ENCODE results near the gene WDFY4. TPM values are rescaled to one million over a fixed set of nuclear protein-coding genes. Genes with fewer than 3 reads are reported as not detected.

The WDFY4 gene
- total and polyA plus RNA-seq, 7 donors, result 0.23 to 1.3 (median 0.69) TPM

DNA sequence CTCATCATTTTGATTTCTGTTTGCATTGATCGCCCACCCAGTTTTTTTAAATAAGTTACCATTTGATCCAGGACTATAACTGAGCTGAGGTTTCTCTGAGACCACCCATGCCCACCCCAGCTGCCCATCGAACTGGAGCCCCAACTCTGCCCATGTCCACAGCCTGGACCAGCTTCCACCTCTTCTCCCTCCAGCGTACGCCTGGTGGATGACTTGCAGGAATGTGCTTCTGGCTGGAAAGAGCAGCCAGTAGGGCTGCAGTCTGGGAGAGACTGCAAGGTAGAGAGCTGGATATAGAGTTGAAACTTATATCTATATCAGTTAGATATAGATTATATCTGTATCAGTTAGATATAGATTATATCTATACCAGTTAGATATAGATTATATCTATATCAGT, 280.8 kb downstream of the WDFY4 start:
- no peak for DNase-seq
- no peak for ATAC-seq
- TF ChIP-seq, protein P1, sequence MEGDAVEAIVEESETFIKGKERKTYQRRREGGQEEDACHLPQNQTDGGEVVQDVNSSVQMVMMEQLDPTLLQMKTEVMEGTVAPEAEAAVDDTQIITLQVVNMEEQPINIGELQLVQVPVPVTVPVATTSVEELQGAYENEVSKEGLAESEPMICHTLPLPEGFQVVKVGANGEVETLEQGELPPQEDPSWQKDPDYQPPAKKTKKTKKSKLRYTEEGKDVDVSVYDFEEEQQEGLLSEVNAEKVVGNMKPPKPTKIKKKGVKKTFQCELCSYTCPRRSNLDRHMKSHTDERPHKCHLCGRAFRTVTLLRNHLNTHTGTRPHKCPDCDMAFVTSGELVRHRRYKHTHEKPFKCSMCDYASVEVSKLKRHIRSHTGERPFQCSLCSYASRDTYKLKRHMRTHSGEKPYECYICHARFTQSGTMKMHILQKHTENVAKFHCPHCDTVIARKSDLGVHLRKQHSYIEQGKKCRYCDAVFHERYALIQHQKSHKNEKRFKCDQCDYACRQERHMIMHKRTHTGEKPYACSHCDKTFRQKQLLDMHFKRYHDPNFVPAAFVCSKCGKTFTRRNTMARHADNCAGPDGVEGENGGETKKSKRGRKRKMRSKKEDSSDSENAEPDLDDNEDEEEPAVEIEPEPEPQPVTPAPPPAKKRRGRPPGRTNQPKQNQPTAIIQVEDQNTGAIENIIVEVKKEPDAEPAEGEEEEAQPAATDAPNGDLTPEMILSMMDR (IDR thresholded peaks at IDR 0.05), result no peak
- 89 to 93% (median 92%) methylated on average over 4 of the region's 4 CpGs for WGBS, 3 donors
- H3K27me3 ChIP-seq (ENCODE audit: insufficient read depth in 3 of 3, low read length in 2 of 3), result no peaks in the 10 kb centered on the region
- intact Hi-C loops (cut with DNase I), result no loop called here
- no peak overlapping the region for H3K4me3 ChIP-seq
- H3K9me3 ChIP-seq, result no peaks in the 10 kb centered on the region
- no peak overlapping the region for H3K27ac ChIP-seq
- no peaks in the 10 kb centered on the region for H3K4me1 ChIP-seq
- no peaks in the 10 kb centered on the region for H3K36me3 ChIP-seq (ENCODE audit: insufficient read depth in 1 of 2, low read depth in 1 of 2)

DNA sequence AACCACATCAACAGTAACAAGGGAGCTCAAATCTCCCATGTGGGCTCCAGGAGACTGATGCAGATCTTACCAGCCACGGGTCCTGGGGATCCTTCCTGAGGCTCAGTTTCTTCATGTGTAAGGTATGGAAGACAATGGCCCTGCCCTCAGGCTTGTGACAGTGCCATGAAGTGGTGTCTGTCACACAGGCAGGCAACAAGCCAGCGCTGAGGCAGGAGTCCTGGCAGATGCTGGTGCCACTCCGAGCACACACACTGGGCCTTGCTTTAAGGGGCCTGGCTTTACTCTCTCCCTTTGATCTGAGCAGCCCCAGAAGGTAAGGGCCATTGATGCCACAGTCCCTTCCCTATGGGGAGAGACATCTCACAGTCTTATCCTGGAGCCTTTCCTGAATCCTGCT, 283.4 kb downstream of the WDFY4 start:
- Histone ChIP-seq H3K27me3 (ENCODE audit: insufficient read depth in 3 of 3, low read length in 2 of 3) (no peaks in the 10 kb centered on the region), H3K36me3 (ENCODE audit: insufficient read depth in 1 of 2, low read depth in 1 of 2) (no peaks in the 10 kb centered on the region), H3K9me3 (no peaks in the 10 kb centered on the region), H3K27ac (no peak overlapping the region), H3K4me1 (no peaks in the 10 kb centered on the region), H3K4me3 (no peak overlapping the region)
- DNase-seq (no peak), ATAC-seq (no peak)
- TF ChIP-seq, protein P1 (IDR thresholded peaks at IDR 0.05), result no peak
- WGBS, 3 donors, result 49 to 76% (median 64%) methylated on average over 3 of the region's 3 CpGs
- intact Hi-C loops (cut with DNase I), result loop anchor here in 1 of 2 donors (2.0 kb wide), 1 partner anchor 301 kb away; no protein-coding TSS in a partner anchor

DNA sequence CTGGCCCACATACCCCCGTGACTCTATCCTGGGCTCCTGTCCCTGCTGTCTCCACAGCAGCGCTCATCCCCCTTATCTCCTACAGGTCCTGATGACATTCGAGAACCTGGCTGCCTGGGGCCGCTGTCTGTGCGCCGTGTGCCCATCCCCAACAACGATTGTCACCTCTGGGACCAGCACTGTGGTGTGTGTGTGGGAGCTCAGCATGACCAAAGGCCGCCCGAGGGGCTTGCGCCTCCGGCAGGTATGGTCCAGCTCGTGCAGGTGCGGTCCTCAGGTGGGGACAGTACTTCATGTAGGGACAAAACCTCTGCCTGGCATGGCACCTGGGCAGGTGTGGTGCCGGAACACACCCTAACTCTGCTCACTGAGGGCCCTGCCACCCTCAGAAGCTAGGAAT, 285.4 kb downstream of the WDFY4 start:
- Histone ChIP-seq H3K9me3 (no peaks in the 10 kb centered on the region), H3K4me1 (no peaks in the 10 kb centered on the region), H3K36me3 (ENCODE audit: insufficient read depth in 1 of 2, low read depth in 1 of 2) (no peaks in the 10 kb centered on the region), H3K27me3 (ENCODE audit: insufficient read depth in 3 of 3, low read length in 2 of 3) (no peaks in the 10 kb centered on the region), H3K4me3 (no peak overlapping the region), H3K27ac (no peak overlapping the region)
- WGBS, 3 donors, result 92 to 94% (median 93%) methylated on average over 14 of the region's 14 CpGs
- DNase-seq (no peak), ATAC-seq (no peak)
- TF ChIP-seq, protein P1 (IDR thresholded peaks at IDR 0.05), result no peak
- intact Hi-C loops (cut with DNase I), result no loop called here

DNA sequence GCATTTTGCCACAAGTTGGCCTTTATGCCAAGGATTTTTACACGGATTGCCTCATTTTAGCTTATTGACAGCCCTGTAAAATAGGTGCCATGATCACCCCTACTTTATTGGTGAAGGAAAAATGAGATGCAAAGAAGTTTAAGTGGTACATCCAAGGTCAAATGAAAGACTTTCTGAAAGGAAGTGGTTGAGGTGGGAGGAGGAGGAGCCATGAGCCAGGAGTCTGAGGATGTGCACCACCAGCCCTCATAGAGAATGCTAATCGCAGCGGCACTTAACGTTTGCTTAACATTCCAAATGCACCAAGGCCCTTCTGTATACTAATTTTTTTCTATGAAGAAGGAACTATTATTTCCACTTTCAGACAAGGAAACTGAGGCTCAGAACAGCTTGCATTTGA, 286.0 kb downstream of the WDFY4 start:
- no peaks in the 10 kb centered on the region for H3K9me3 ChIP-seq
- H3K27me3 ChIP-seq (ENCODE audit: insufficient read depth in 3 of 3, low read length in 2 of 3), result no peaks in the 10 kb centered on the region
- 88 to 90% (median 89%) methylated on average over 4 of the region's 4 CpGs for WGBS, 3 donors
- TF ChIP-seq, protein P1 (IDR thresholded peaks at IDR 0.05), result no peak
- no peak for ATAC-seq
- no peak overlapping the region for H3K4me3 ChIP-seq
- H3K4me1 ChIP-seq, result no peaks in the 10 kb centered on the region
- no peaks in the 10 kb centered on the region for H3K36me3 ChIP-seq (ENCODE audit: insufficient read depth in 1 of 2, low read depth in 1 of 2)
- intact Hi-C loops (cut with DNase I), result no loop called here
- DNase-seq, result no peak
- H3K27ac ChIP-seq, result no peak overlapping the region

DNA sequence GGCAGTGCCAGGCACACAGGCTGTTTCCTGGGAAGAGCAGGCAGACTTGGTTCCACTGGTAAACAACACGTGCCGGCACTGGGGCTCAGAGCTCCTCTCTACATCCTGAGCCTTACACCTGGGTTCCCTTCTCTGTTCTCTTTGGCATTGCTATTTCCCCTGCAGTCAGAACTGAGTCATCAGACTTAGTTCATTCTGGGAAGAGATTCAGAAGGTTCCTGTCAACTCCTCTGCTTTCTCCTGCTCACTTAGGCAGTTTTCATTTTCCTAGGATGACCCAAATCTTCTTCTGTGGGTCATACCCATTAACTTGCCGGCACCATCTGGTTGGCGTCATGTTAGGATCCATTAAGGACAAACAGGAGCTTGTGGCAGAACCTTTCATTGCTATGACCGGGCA, 288.4 kb downstream of the WDFY4 start:
- Histone ChIP-seq H3K4me3 (no peak overlapping the region), H3K36me3 (ENCODE audit: insufficient read depth in 1 of 2, low read depth in 1 of 2) (no peaks in the 10 kb centered on the region), H3K27ac (no peak overlapping the region), H3K27me3 (ENCODE audit: insufficient read depth in 3 of 3, low read length in 2 of 3) (no peaks in the 10 kb centered on the region), H3K4me1 (no peaks in the 10 kb centered on the region), H3K9me3 (no peaks in the 10 kb centered on the region)
- ATAC-seq (no peak), DNase-seq (no peak)
- TF ChIP-seq, protein P1 (IDR thresholded peaks at IDR 0.05), result no peak
- intact Hi-C loops (cut with DNase I), result no loop called here
- WGBS, 3 donors, result 81 to 89% (median 84%) methylated on average over 5 of the region's 5 CpGs
